HG03565 (cell line): ENCODE data around the gene TENM3.
A peak's percentile ranks its signal among the peaks of the same experiment; 100 is the strongest.
"Not testable (repeated sequence)": the region's sequence is repeated elsewhere in the genome, so short reads cannot be mapped to it uniquely, and the experiment has no call there.

Source experiments
- ATAC-seq: cut with Tn5 transposase; IDR thresholded peaks from one replicate; pipeline ENCODE4 v1.9.1; 2021; ENCODE audit warnings: mild to moderate bottlenecking, moderate library complexity; ENCODE audit not compliant: unreplicated experiment

Gene TENM3

GRCh38 chr4:182801636-182802035, 558.4 kb downstream of the TENM3 start:
- ATAC-seq = no peak

- no peak for ATAC-seq
Observed at GRCh38 chr4:182802621-182803020, 559.4 kb downstream of the TENM3 start.

GRCh38 chr4:182803235-182803634, 560.0 kb downstream of the TENM3 start:
- ATAC-seq = no peak

- ATAC-seq = no peak
Observed at GRCh38 chr4:182804131-182804530, 560.9 kb downstream of the TENM3 start.

- ATAC-seq = no peak
Observed at GRCh38 chr4:182805321-182805720, 562.1 kb downstream of the TENM3 start.

GRCh38 chr4:182805750-182806149, 562.5 kb downstream of the TENM3 start:
- no peak for ATAC-seq

GRCh38 chr4:182806259-182807252, 563.4 kb downstream of the TENM3 start:
- ATAC-seq = peak; percentile 51

GRCh38 chr4:182807346-182807745, 564.1 kb downstream of the TENM3 start:
- no peak for ATAC-seq

GRCh38 chr4:182807767-182808548, 564.8 kb downstream of the TENM3 start:
- no peak for ATAC-seq

- ATAC-seq = peak; percentile 87
Observed at GRCh38 chr4:182808673-182809416, 565.6 kb downstream of the TENM3 start.

- peak; percentile 12 for ATAC-seq
Observed at GRCh38 chr4:182809417-182810102, 566.4 kb downstream of the TENM3 start.

- no peak for ATAC-seq
Observed at GRCh38 chr4:182810103-182810615, 567.0 kb downstream of the TENM3 start.

- no peak for ATAC-seq
Observed at GRCh38 chr4:182812916-182813315, 569.7 kb downstream of the TENM3 start.

- ATAC-seq = not testable (repeated sequence)
Observed at GRCh38 chr4:182814065-182814464, 570.9 kb downstream of the TENM3 start.

- ATAC-seq = no peak
Observed at GRCh38 chr4:182818926-182819730, 575.9 kb downstream of the TENM3 start.

GRCh38 chr4:182819751-182820150, 576.5 kb downstream of the TENM3 start:
- no peak for ATAC-seq

GRCh38 chr4:182822554-182822953, 579.4 kb downstream of the TENM3 start:
- no peak for ATAC-seq

GRCh38 chr4:182823576-182823975, 580.4 kb downstream of the TENM3 start:
- ATAC-seq = peak; percentile 76

GRCh38 chr4:182825003-182825402, 581.8 kb downstream of the TENM3 start:
- ATAC-seq = no peak
